ENCODE data around the gene EYS. TPM values are rescaled to one million over a fixed set of nuclear protein-coding genes. Genes with fewer than 3 reads are reported as not detected.

EYS gene
- total and polyA plus RNA-seq, 4 donors = 0.08 to 0.63 (median 0.36) TPM

- TF ChIP-seq HNF4A (conservative IDR thresholded peaks at IDR 0.05) (no peak), RXRA (IDR thresholded peaks at IDR 0.05) (no peak), NR2F2 (IDR thresholded peaks at IDR 0.05) (no peak)
These were observed 1187.0 kb downstream of the EYS start (continued) for GRCh38 chr6:64520050-64520449.

- Histone ChIP-seq H3K27ac (ENCODE audit: low read depth in 1 of 2, low read length in 2 of 2) (no peak overlapping the region), H3K4me1 (ENCODE audit: control insufficient read depth in 4 of 4, insufficient read depth in 4 of 4, low read length in 3 of 4) (no peaks in the 10 kb centered on the region), H3K9me3 (ENCODE audit: control insufficient read depth in 4 of 4, low read length in 3 of 4) (no peaks in the 10 kb centered on the region), H3K9ac (ENCODE audit: low read depth in 1 of 2, low read length in 2 of 2) (no peak overlapping the region), H3K27me3 (ENCODE audit: control insufficient read depth in 4 of 4, insufficient read depth in 4 of 4, low read length in 3 of 4) (no peaks in the 10 kb centered on the region), H3K4me3 (ENCODE audit: low read depth in 1 of 3, low read length in 3 of 3) (no peak overlapping the region), H3K36me3 (ENCODE audit: control insufficient read depth in 4 of 4, insufficient read depth in 3 of 4, low read depth in 1 of 4, low read length in 3 of 4) (no peaks in the 10 kb centered on the region)
- TF ChIP-seq CTCF (IDR thresholded peaks at IDR 0.05; ENCODE audit: low read depth, low read length, missing input control) = no peak
- no peak for DNase-seq (ENCODE audit: low spot score)
- 81% methylated on average over 1 of the region's 1 CpG for WGBS
These were observed 1190.6 kb downstream of the EYS start for GRCh38 chr6:64516393-64516792.

GRCh38 chr6:64507661-64508060, 1199.4 kb downstream of the EYS start:
- Histone ChIP-seq H3K9me3 (ENCODE audit: control insufficient read depth in 4 of 4, low read length in 3 of 4) (no peaks in the 10 kb centered on the region), H3K36me3 (ENCODE audit: control insufficient read depth in 4 of 4, insufficient read depth in 3 of 4, low read depth in 1 of 4, low read length in 3 of 4) (no peaks in the 10 kb centered on the region), H3K4me1 (ENCODE audit: control insufficient read depth in 4 of 4, insufficient read depth in 4 of 4, low read length in 3 of 4) (no peaks in the 10 kb centered on the region), H3K27me3 (ENCODE audit: control insufficient read depth in 4 of 4, insufficient read depth in 4 of 4, low read length in 3 of 4) (no peaks in the 10 kb centered on the region), H3K4me3 (ENCODE audit: low read depth in 1 of 3, low read length in 3 of 3) (no peak overlapping the region), H3K9ac (ENCODE audit: low read depth in 1 of 2, low read length in 2 of 2) (no peak overlapping the region), H3K27ac (ENCODE audit: low read depth in 1 of 2, low read length in 2 of 2) (no peak overlapping the region)
- TF ChIP-seq SP1 (IDR thresholded peaks at IDR 0.05) = no peak
- TF ChIP-seq ATF3 (IDR thresholded peaks at IDR 0.05) = no peak
- no peak for TF ChIP-seq YY1 (IDR thresholded peaks at IDR 0.05)
- no peak for TF ChIP-seq TAF1 (conservative IDR thresholded peaks at IDR 0.05)
- TF ChIP-seq MAX (IDR thresholded peaks at IDR 0.05) = no peak
- no peak for DNase-seq (ENCODE audit: low spot score)
- WGBS = 81% methylated on average over 3 of the region's 3 CpGs

- H3K27me3 ChIP-seq (ENCODE audit: control insufficient read depth in 4 of 4, insufficient read depth in 4 of 4, low read length in 3 of 4) = no peaks in the 10 kb centered on the region
- H3K4me1 ChIP-seq (ENCODE audit: control insufficient read depth in 4 of 4, insufficient read depth in 4 of 4, low read length in 3 of 4) = no peaks in the 10 kb centered on the region
- no peaks in the 10 kb centered on the region for H3K36me3 ChIP-seq (ENCODE audit: control insufficient read depth in 4 of 4, insufficient read depth in 3 of 4, low read depth in 1 of 4, low read length in 3 of 4)
- 29% methylated on average over 4 of the region's 4 CpGs for WGBS
- H3K9me3 ChIP-seq (ENCODE audit: control insufficient read depth in 4 of 4, low read length in 3 of 4) = no peaks in the 10 kb centered on the region
- no peak overlapping the region for H3K9ac ChIP-seq (ENCODE audit: low read depth in 1 of 2, low read length in 2 of 2)
- H3K4me3 ChIP-seq (ENCODE audit: low read depth in 1 of 3, low read length in 3 of 3) = no peak overlapping the region
- DNase-seq (ENCODE audit: low spot score) = no peak
- no peak overlapping the region for H3K27ac ChIP-seq (ENCODE audit: low read depth in 1 of 2, low read length in 2 of 2)
- TF ChIP-seq GABPA (IDR thresholded peaks at IDR 0.05 in 1 of 2, conservative IDR thresholded peaks at IDR 0.05 in 1 of 2) (no peak), NR2F2 (IDR thresholded peaks at IDR 0.05) (no peak), REST (IDR thresholded peaks at IDR 0.05) (no peak), CTCF (IDR thresholded peaks at IDR 0.05; ENCODE audit: low read depth, low read length, missing input control) (no peak), ATF3 (IDR thresholded peaks at IDR 0.05) (no peak), EGR1 (IDR thresholded peaks at IDR 0.05; ENCODE audit: low read depth in 2 of 2) (no peak), RXRA (IDR thresholded peaks at IDR 0.05) (no peak), RAD21 (IDR thresholded peaks at IDR 0.05) (no peak), HNF4G (IDR thresholded peaks at IDR 0.05) (no peak), HNF4A (conservative IDR thresholded peaks at IDR 0.05) (no peak), JUND (IDR thresholded peaks at IDR 0.05) (no peak), ZBTB33 (IDR thresholded peaks at IDR 0.05) (no peak), YY1 (IDR thresholded peaks at IDR 0.05) (no peak)
These were observed 1201.7 kb downstream of the EYS start for GRCh38 chr6:64505312-64505711.
